ENCODE measurements around the gene CLCNKB. TPM values are rescaled to one million over a fixed set of nuclear protein-coding genes. Genes with fewer than 3 reads are reported as not detected.

The CLCNKB gene
- total and polyA plus RNA-seq, 2 of the 4 experiments (the other 2 are of a cell fraction) = 0.09 TPM; not detected in 1

DNA sequence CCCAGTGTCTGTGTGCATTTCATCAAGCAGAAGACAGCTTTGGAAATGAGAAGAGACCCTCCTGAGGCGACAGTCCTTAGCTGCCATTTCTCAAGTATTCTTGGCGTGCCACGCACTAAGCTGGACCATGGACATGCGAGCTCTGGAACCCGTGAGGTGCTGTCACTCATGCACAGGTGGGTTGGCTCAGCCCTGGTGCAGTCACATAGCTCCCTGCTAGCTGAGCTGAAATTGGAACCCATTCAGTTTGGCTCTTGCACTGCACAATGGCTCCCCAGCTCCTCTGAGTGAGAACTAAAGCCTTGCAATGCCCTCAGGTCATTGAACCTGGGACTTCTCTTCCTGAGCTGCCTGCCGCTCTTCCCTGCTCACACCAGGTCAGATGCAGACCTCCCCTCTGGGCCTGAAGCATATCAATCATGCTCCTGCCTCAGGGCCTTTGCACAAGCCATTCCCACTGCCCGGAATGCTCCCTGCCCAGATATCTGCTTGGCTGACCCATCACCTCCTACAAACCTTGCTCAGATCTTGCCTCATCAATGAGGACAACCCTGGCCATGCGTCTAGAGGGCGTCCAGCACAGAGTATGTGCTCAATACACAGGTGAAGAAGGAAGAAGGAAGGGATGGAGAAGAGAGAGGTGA is 45.8 kb upstream of the CLCNKB start:
- no peak overlapping the region for H3K14ac ChIP-seq (replicated peaks; ENCODE audit: low read depth, low read length)

More for the DNA sequence above, 45.8 kb upstream of the CLCNKB start:
- DNase-seq (no peak), ATAC-seq (ENCODE audit: low read depth) (no peak)
- no peak overlapping the region for H3K4me3 ChIP-seq (ENCODE audit: insufficient read depth, low read depth, low read length)
- no peak overlapping the region for H3K56ac ChIP-seq (ENCODE audit: extremely low read depth, insufficient read depth, low read length)
- dilution Hi-C loops (cut with HindIII; ENCODE audit: low sequenced_read_pairs, unreplicated experiment) = no loop called here
- no peak for TF ChIP-seq CHD1 (IDR thresholded peaks at IDR 0.05; ENCODE audit: low read depth, low read length)
- no peak overlapping the region for H2AK5ac ChIP-seq (ENCODE audit: low read depth, low read length)
- POLR2A ChIA-PET (ENCODE audit: unreplicated experiment) = no interaction called here
- H3K4me1 ChIP-seq (ENCODE audit: control insufficient read depth, insufficient read depth, low read length) = peaks cover 2% of the 10 kb centered on the region; the same call in 1 of the 2 replicates
- no peaks in the 10 kb centered on the region for H3K9me3 ChIP-seq (ENCODE audit: control insufficient read depth, insufficient read depth, low read length)
- intact Hi-C loops (cut with micrococcal nuclease) = no loop called here
- H3K4me2 ChIP-seq (ENCODE audit: low read depth, low read length) = no peak overlapping the region
- H4K5ac ChIP-seq (ENCODE audit: low read depth, low read length) = no peak overlapping the region
- H4K8ac ChIP-seq (ENCODE audit: low read depth in 2 of 2, low read length in 2 of 2) = no peak overlapping the region
- no peak overlapping the region for H3K4ac ChIP-seq (ENCODE audit: low read depth, low read length)
- no peak overlapping the region for H3K9ac ChIP-seq (ENCODE audit: low read depth, low read length)
- no peaks in the 10 kb centered on the region for H3K79me1 ChIP-seq (ENCODE audit: low read depth in 1 of 2, low read length in 2 of 2)
- no peaks in the 10 kb centered on the region for H4K20me1 ChIP-seq (ENCODE audit: insufficient read depth, low read length)
- no peak overlapping the region for H2AFZ ChIP-seq (replicated peaks; ENCODE audit: low read length, poor library complexity)
- CTCF ChIA-PET = interaction anchor here (1.3 kb wide), 1 partner anchor 183 kb away, joined by 3 read pairs; no protein-coding TSS in a partner anchor
- no peaks in the 10 kb centered on the region for H3K36me3 ChIP-seq (ENCODE audit: control insufficient read depth, insufficient read depth, low read length)
- H4K91ac ChIP-seq (ENCODE audit: insufficient read depth, low read depth, low read length) = no peak overlapping the region
- H2BK20ac ChIP-seq (ENCODE audit: low read depth, low read length) = no peak overlapping the region
- in situ Hi-C loops (cut with MboI; ENCODE audit: low sequenced_read_pairs) = loop anchor here (5.0 to 10.0 kb wide), 2 partner anchors 63 to 180 kb away; no protein-coding TSS in a partner anchor
- BruUV-seq (replicated peaks) = no TSS peak
- H2BK120ac ChIP-seq (ENCODE audit: low read depth, low read length) = no peak overlapping the region
- no peaks in the 10 kb centered on the region for H3K9me1 ChIP-seq (ENCODE audit: insufficient read depth, low read length)
- H3K27me3 ChIP-seq (ENCODE audit: control insufficient read depth, insufficient read depth, low read length) = peaks cover 15% of the 10 kb centered on the region; the same call in 1 of the 2 replicates
- H3K27ac ChIP-seq (ENCODE audit: insufficient read depth, low read length) = no peak overlapping the region
- no peak overlapping the region for H2AK9ac ChIP-seq (replicated peaks; ENCODE audit: low read depth, low read length, poor library complexity)
- no peak overlapping the region for H3K23ac ChIP-seq (ENCODE audit: low read depth, low read length)
- no peak overlapping the region for H3K18ac ChIP-seq (ENCODE audit: low read depth, low read length)
- 62% methylated on average over 6 of the region's 9 CpGs; no CpG with 5 or more reads in 1 of the 2 experiments for WGBS, 2 experiments (ENCODE audit: extremely low coverage in 2 of 2, insufficient read length in 1 of 2)
- no peak overlapping the region for H2BK5ac ChIP-seq (ENCODE audit: low read depth, low read length, poor library complexity, severe bottlenecking)
- no peak overlapping the region for H2BK15ac ChIP-seq (ENCODE audit: low read depth, low read length)
